SK-N-SH (cell line): ENCODE measurements around the gene EEF2K. TPM values are rescaled to one million over a fixed set of nuclear protein-coding genes. Genes with fewer than 3 reads are reported as not detected.

ENCODE experiments used
- CTCF ChIA-PET: fragments of 300-600, 350-600 bp; formaldehyde crosslinking; extraction: SDS; loops from one replicate; lab custom pipeline; 2021; lab: Yijun Ruan, JAX
- POLR2A ChIA-PET: fragments of 350-600 bp; sonication (Branson Sonifier 250); formaldehyde crosslinking; extraction: SDS; loops from one replicate; lab custom pipeline; 2020; ENCODE audit warnings: antibody characterized with exemption, inconsistent platforms; lab: Yijun Ruan, JAX
- DNase-seq: peaks from one replicate; pipeline ENCODE4 v3.0.0; 2012
- H2AFZ ChIP-seq: fragments of 200-600 bp; sonication (generic); 2 replicates; pipeline ENCODE4 v1.8.1; 2016; ENCODE audit warnings: antibody characterized with exemption, mild to moderate bottlenecking, low read depth
- H3F3A ChIP-seq: fragments of 200-600 bp; sonication (generic); replicated peaks from 2 replicates; pipeline ENCODE3; 2016; ENCODE audit warnings: antibody characterized with exemption, mild to moderate bottlenecking; ENCODE audit not compliant: insufficient read depth
- H3K27ac ChIP-seq, 2 experiments: fragments of 200-500 bp in 1 of 2; fragments of 200-600 bp in 1 of 2; sonication (Bioruptor generic) in 1 of 2; sonication (generic), shearing (Covaris generic) in 1 of 2; 2 replicates each; pipeline versions ENCODE4 v1.5.1 to v1.6.1; 2014 to 2016; ENCODE audit warnings: low read depth in 2 of 2, inconsistent platforms in 1 of 2, low read length in 1 of 2, mild to moderate bottlenecking in 1 of 2, mixed read lengths in 1 of 2
- H3K27me3 ChIP-seq: fragments of 200-600 bp; sonication (generic), shearing (Covaris generic); 2 replicates; pipeline ENCODE4 v1.6.1; 2016; ENCODE audit warnings: mixed run types; ENCODE audit not compliant: insufficient read depth
- H3K36me3 ChIP-seq, 2 experiments: fragments of 200-500 bp in 1 of 2; fragments of 200-600 bp in 1 of 2; sonication (Bioruptor generic) in 1 of 2; sonication (generic) in 1 of 2; replicated peaks in 1 of 2; 2 replicates each; pipeline versions ENCODE3 to v1.5.1; 2014 to 2016; ENCODE audit warnings: low read length in 1 of 2, mild to moderate bottlenecking in 1 of 2; ENCODE audit not compliant: insufficient read depth in 2 of 2, control insufficient read depth in 1 of 2
- H3K4me1 ChIP-seq, 2 experiments: fragments of 200-500 bp in 1 of 2; fragments of 200-600 bp in 1 of 2; sonication (Bioruptor generic) in 1 of 2; sonication (generic), shearing (Covaris generic) in 1 of 2; 2 replicates each; pipeline versions ENCODE4 v1.5.1 to v1.6.1; 2014 to 2016; ENCODE audit warnings: low read depth in 1 of 2, low read length in 1 of 2, mixed run types in 1 of 2; ENCODE audit not compliant: insufficient read depth in 2 of 2, control insufficient read depth in 1 of 2
- H3K4me2 ChIP-seq: fragments of 200-600 bp; sonication (generic), shearing (Covaris generic); 2 replicates; pipeline ENCODE4 v1.6.1; 2017; ENCODE audit warnings: mixed run types
- H3K4me3 ChIP-seq, 2 experiments: fragments of 200-500 bp in 1 of 2; fragments of 200-600 bp in 1 of 2; sonication (Bioruptor generic) in 1 of 2; sonication (generic), shearing (Covaris generic) in 1 of 2; 2 replicates each; pipeline versions ENCODE4 v1.5.1 to v1.8.1; 2014 to 2016; ENCODE audit warnings: low read depth in 2 of 2, inconsistent platforms in 1 of 2, low read length in 1 of 2, mild to moderate bottlenecking in 1 of 2, mixed read lengths in 1 of 2, moderate library complexity in 1 of 2
- H3K79me2 ChIP-seq: fragments of 200-600 bp; sonication (generic); 2 replicates; pipeline ENCODE4 v1.8.1; 2017; ENCODE audit warnings: mild to moderate bottlenecking; ENCODE audit not compliant: insufficient read depth
- H3K9ac ChIP-seq: fragments of 200-600 bp; sonication (generic); 2 replicates; pipeline ENCODE4 v1.6.1; 2017; ENCODE audit warnings: mixed run types
- H3K9me2 ChIP-seq: fragments of 200-600 bp; sonication (generic); 2 replicates; pipeline ENCODE4 v1.6.1; 2017; ENCODE audit warnings: mixed run types
- H3K9me3 ChIP-seq: fragments of 200-600 bp; sonication (generic); 2 replicates; pipeline ENCODE4 v1.6.1; 2017; ENCODE audit warnings: mixed run types, mild to moderate bottlenecking, moderate library complexity
- H4K20me1 ChIP-seq: fragments of 200-600 bp; sonication (generic); 2 replicates; pipeline ENCODE4 v1.6.1; 2017; ENCODE audit warnings: mild to moderate bottlenecking, mixed run types; ENCODE audit not compliant: insufficient read depth
- ELF1 ChIP-seq: IDR thresholded peaks from 2 replicates; pipeline ENCODE4 v1.4.0; 2012
- EP300 ChIP-seq, 2 experiments: IDR thresholded peaks; 2 replicates each; pipeline versions ENCODE4 v1.4.0 to v1.6.1; 2012; ENCODE audit warnings: borderline replicate concordance in 1 of 2, low read depth in 1 of 2, low read length in 1 of 2
- EZH2phosphoT487 ChIP-seq: fragments of 200-600 bp; sonication (generic); IDR thresholded peaks from 2 replicates; pipeline ENCODE4 v1.6.1; 2017; ENCODE audit warnings: low read depth, mixed run types, mild to moderate bottlenecking, antibody characterized with exemption, moderate library complexity, borderline replicate concordance
- FOSL2 ChIP-seq: IDR thresholded peaks from 2 replicates; pipeline ENCODE4 v1.4.0; 2012; ENCODE audit warnings: low read depth, mild to moderate bottlenecking, moderate library complexity, borderline replicate concordance
- FOXJ3 ChIP-seq: sonication (generic); formaldehyde crosslinking; IDR thresholded peaks from 2 replicates; pipeline ENCODE4 v1.5.1; 2020; ENCODE audit warnings: mild to moderate bottlenecking, missing genetic modification reagents
- FOXM1 ChIP-seq: IDR thresholded peaks from 2 replicates; pipeline ENCODE4 v1.4.0; 2012; ENCODE audit warnings: low read depth, mild to moderate bottlenecking
- GATA2 ChIP-seq: sonication (generic); formaldehyde crosslinking; IDR thresholded peaks from 2 replicates; pipeline ENCODE4 v1.5.0; 2020; ENCODE audit warnings: mild to moderate bottlenecking, missing genetic modification reagents
- JUND ChIP-seq: IDR thresholded peaks from 2 replicates; pipeline ENCODE4 v1.4.0; 2012
- MEF2A ChIP-seq: IDR thresholded peaks from 2 replicates; pipeline ENCODE4 v1.4.0; 2012; ENCODE audit warnings: low read depth, borderline replicate concordance
- NRF1 ChIP-seq: IDR thresholded peaks from 2 replicates; pipeline ENCODE4 v1.6.1; 2012; ENCODE audit warnings: low read depth, mild to moderate bottlenecking, low read length
- POLR2AphosphoS5 ChIP-seq: IDR thresholded peaks from 2 replicates; pipeline ENCODE4 v1.6.1; 2012; ENCODE audit warnings: low read depth, low read length
- RAD21 ChIP-seq: IDR thresholded peaks from 2 replicates; pipeline ENCODE4 v1.6.1; 2012; ENCODE audit warnings: mild to moderate bottlenecking, low read length
- SIN3A ChIP-seq: IDR thresholded peaks from 2 replicates; pipeline ENCODE4 v1.6.1; 2012; ENCODE audit warnings: low read depth, mild to moderate bottlenecking, low read length, moderate library complexity, borderline replicate concordance
- TAF1 ChIP-seq: IDR thresholded peaks from 2 replicates; pipeline ENCODE4 v1.6.1; 2012; ENCODE audit warnings: low read depth, mild to moderate bottlenecking, low read length, moderate library complexity, borderline replicate concordance
- TCF12 ChIP-seq: IDR thresholded peaks from 2 replicates; pipeline ENCODE4 v1.4.0; 2012
- USF1 ChIP-seq: IDR thresholded peaks from 2 replicates; pipeline ENCODE4 v1.4.0; 2012; ENCODE audit warnings: low read depth, borderline replicate concordance
- WGBS: methylation state at CpG from one replicate; pipeline ENCODE4 v1.1.6; 2017; ENCODE audit warnings: low lambda C conversion rate; 5-methylcytosine and 5-hydroxymethylcytosine counted together
- polyA plus RNA-seq, 3 experiments: library from polyadenylated mRNA; depleted of rRNA; stranded (reverse); fragments of >200 nt; gene quantifications; 2 replicates each; pipeline ENCODE4 v1.2.3, GENCODE V29; 2012
- TF ChIP-seq, protein P1 (sequence below): IDR thresholded peaks from 2 replicates; pipeline ENCODE4 v1.4.0; 2012; ENCODE audit warnings: low read depth, borderline replicate concordance
- TF ChIP-seq, protein P2 (sequence below): IDR thresholded peaks from 2 replicates; pipeline ENCODE4; 2012
- TF ChIP-seq, protein P3 (sequence below): IDR thresholded peaks from 2 replicates; pipeline ENCODE4 v1.4.0; 2012; ENCODE audit warnings: low read depth

Gene EEF2K
- polyA plus RNA-seq, 1 of the 3 experiments (the other 2 are of a cell fraction): 8.0 TPM

- DNase-seq: no peak
- Histone ChIP-seq H3K4me1 (no peaks in the 10 kb centered on the region), H3K9me2 (no peaks in the 10 kb centered on the region), H2AFZ (no peak overlapping the region), H3K27me3 (no peaks in the 10 kb centered on the region), H3K4me2 (no peak overlapping the region), H3F3A (no peaks in the 10 kb centered on the region), H3K4me3 (no peak overlapping the region), H3K9ac (no peak overlapping the region), H4K20me1 (no peaks in the 10 kb centered on the region), H3K79me2 (peaks cover 5% of the 10 kb centered on the region; the same call in 1 of the 2 replicates), H3K27ac (no peak overlapping the region), H3K36me3 (peaks cover 13 to 68% of the 10 kb centered on the region in 2 experiments), H3K9me3 (no peaks in the 10 kb centered on the region)
- TF ChIP-seq TAF1 (no peak), ELF1 (no peak), GATA2 (no peak), FOXJ3 (CRISPR knock-in tag) (no peak), TCF12 (no peak), FOSL2 (no peak), NRF1 (no peak), MEF2A (no peak), RAD21 (no peak), FOXM1 (no peak), USF1 (no peak), SIN3A (no peak), POLR2AphosphoS5 (no peak), JUND (no peak), EZH2phosphoT487 (no peak), EP300 (IDR thresholded peaks at IDR 0.05; ENCODE audit: borderline replicate concordance in 1 of 2, low read depth in 1 of 2, low read length in 1 of 2) (no peak)
- TF ChIP-seq, protein P1, sequence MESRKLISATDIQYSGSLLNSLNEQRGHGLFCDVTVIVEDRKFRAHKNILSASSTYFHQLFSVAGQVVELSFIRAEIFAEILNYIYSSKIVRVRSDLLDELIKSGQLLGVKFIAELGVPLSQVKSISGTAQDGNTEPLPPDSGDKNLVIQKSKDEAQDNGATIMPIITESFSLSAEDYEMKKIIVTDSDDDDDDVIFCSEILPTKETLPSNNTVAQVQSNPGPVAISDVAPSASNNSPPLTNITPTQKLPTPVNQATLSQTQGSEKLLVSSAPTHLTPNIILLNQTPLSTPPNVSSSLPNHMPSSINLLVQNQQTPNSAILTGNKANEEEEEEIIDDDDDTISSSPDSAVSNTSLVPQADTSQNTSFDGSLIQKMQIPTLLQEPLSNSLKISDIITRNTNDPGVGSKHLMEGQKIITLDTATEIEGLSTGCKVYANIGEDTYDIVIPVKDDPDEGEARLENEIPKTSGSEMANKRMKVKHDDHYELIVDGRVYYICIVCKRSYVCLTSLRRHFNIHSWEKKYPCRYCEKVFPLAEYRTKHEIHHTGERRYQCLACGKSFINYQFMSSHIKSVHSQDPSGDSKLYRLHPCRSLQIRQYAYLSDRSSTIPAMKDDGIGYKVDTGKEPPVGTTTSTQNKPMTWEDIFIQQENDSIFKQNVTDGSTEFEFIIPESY: no peak
- TF ChIP-seq, protein P2, sequence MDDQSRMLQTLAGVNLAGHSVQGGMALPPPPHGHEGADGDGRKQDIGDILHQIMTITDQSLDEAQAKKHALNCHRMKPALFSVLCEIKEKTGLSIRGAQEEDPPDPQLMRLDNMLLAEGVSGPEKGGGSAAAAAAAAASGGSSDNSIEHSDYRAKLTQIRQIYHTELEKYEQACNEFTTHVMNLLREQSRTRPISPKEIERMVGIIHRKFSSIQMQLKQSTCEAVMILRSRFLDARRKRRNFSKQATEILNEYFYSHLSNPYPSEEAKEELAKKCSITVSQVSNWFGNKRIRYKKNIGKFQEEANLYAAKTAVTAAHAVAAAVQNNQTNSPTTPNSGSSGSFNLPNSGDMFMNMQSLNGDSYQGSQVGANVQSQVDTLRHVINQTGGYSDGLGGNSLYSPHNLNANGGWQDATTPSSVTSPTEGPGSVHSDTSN: no peak
- TF ChIP-seq, protein P3, sequence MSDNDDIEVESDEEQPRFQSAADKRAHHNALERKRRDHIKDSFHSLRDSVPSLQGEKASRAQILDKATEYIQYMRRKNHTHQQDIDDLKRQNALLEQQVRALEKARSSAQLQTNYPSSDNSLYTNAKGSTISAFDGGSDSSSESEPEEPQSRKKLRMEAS: no peak
- CTCF ChIA-PET: interaction anchor here (0.9 to 7.0 kb wide), 4 partner anchors 9 to 13 kb away, joined by 3 to 34 read pairs (median 14); no protein-coding TSS in a partner anchor
- 94% methylated on average over 23 of the region's 24 CpGs for WGBS
- POLR2A ChIA-PET: no interaction called here
These were observed 102.9 kb downstream of the EEF2K start for GRCh38 chr16:22308824-22309520.
